Measurements from ENCODE around the gene IRF2BP1.

DNA sequence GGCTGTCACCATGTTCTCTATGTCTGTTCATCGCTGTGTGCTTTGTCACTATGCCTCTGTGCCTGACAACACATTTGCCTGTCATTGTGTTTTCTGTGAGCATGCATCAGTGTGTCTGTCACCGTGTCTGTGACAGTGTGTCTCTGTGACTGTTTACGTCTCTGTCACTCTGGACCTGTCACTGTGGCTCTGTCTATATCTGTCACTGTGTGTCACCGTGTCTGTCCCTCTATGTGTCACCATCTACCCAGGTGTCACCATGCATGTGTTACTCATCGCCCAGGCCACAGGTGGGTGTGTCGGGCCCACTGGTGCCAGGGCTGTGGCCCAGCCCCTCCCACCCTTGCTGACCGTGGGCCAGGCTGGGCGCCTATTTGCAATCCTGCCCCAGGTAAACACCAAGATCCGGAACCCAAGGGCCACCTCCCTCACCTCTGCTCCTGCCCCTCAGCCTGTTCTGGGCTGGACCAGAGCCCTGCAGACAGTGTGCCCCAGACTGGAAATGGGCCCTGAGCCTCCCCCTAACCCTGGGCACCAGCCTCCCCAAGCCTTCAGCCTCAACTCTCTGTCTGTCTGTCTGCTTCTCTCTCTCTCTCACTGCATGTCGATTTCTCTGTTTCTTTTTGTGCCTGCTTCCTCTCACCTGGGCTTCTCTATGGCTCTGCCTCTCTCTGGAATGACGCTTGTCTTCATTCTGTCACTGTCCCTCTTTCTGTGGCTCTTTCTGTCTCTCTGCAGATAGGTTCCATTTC is 7.7 kb downstream of the IRF2BP1 start:
- TF ChIP-seq, protein P1, sequence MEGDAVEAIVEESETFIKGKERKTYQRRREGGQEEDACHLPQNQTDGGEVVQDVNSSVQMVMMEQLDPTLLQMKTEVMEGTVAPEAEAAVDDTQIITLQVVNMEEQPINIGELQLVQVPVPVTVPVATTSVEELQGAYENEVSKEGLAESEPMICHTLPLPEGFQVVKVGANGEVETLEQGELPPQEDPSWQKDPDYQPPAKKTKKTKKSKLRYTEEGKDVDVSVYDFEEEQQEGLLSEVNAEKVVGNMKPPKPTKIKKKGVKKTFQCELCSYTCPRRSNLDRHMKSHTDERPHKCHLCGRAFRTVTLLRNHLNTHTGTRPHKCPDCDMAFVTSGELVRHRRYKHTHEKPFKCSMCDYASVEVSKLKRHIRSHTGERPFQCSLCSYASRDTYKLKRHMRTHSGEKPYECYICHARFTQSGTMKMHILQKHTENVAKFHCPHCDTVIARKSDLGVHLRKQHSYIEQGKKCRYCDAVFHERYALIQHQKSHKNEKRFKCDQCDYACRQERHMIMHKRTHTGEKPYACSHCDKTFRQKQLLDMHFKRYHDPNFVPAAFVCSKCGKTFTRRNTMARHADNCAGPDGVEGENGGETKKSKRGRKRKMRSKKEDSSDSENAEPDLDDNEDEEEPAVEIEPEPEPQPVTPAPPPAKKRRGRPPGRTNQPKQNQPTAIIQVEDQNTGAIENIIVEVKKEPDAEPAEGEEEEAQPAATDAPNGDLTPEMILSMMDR (IDR thresholded peaks at IDR 0.05): no peak
- no peak for TF ChIP-seq EZH2 (IDR thresholded peaks at IDR 0.05)
